ENCODE data around the gene ADGRF4. TPM values are rescaled to one million over a fixed set of nuclear protein-coding genes. Genes with fewer than 3 reads are reported as not detected.

ADGRF4 gene
- total RNA-seq, 1 donor from 2014 or later: 1.2 TPM

GRCh38 chr6:47700596-47700995 lies 2.2 kb downstream of the ADGRF4 start:
- no peaks in the 10 kb centered on the region for H3K27me3 ChIP-seq (ENCODE audit: insufficient read depth, low read length)
- Mint-ChIP-seq H3K27me3 (ENCODE audit: low read depth, unreplicated experiment) (no peaks in the 10 kb centered on the region), H3K27ac (ENCODE audit: unreplicated experiment) (peak overlapping the region; percentile 89), H3K9me3 (ENCODE audit: unreplicated experiment) (no peaks in the 10 kb centered on the region), H3K4me1 (ENCODE audit: low read depth, unreplicated experiment) (peaks cover 31% of the 10 kb centered on the region), H3K4me3 (ENCODE audit: unreplicated experiment) (no peak overlapping the region), H3K36me3 (ENCODE audit: low read depth, unreplicated experiment) (no peaks in the 10 kb centered on the region)
- FAIRE-seq (no peak), DNase-seq (ENCODE audit: low read depth) (no peak)
- H2AFZ ChIP-seq (ENCODE audit: low read depth, low read length): no peak overlapping the region
- TF ChIP-seq EZH2 (IDR thresholded peaks at IDR 0.05; ENCODE audit: insufficient read depth, low read length) (no peak), CTCF (IDR thresholded peaks at IDR 0.05; ENCODE audit: insufficient read depth, low read depth, low read length) (no peak)
- H3K9me3 ChIP-seq (ENCODE audit: insufficient read depth, low read depth, low read length): no peaks in the 10 kb centered on the region
- no peak overlapping the region for H3K27ac ChIP-seq (ENCODE audit: low read depth, low read length)
- no peak overlapping the region for H3K9ac ChIP-seq (ENCODE audit: low read length)
- no peaks in the 10 kb centered on the region for H4K20me1 ChIP-seq (ENCODE audit: insufficient read depth, low read length)
- no peaks in the 10 kb centered on the region for H3K36me3 ChIP-seq (ENCODE audit: insufficient read depth, low read length)
- H3K4me1 ChIP-seq (ENCODE audit: insufficient read depth, low read length): peaks cover 14% of the 10 kb centered on the region
- H3K79me2 ChIP-seq (ENCODE audit: insufficient read depth, low read length): no peaks in the 10 kb centered on the region
- no peak overlapping the region for H3K4me3 ChIP-seq (ENCODE audit: insufficient read depth, low read depth, low read length)
- no peak overlapping the region for H3K4me2 ChIP-seq (ENCODE audit: low read length)

DNA sequence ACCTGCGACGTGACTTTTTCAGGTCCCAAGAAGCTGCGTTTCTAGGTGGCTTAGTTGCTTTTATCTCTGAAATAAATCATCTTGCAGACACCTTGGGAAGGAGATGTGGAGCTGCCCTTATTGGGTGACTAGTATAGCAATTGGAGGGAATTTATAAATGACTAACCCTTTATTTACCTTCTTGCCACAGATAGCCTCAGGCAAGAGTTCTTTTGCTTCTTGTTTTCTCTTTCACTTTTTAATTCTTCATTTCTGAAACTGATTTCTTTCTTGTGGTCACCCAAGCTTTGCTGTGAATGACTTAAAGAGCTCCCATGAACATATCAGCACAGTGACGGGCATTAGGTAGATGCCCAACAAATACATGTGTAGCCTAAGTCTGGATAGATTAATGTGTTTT lies 3.0 kb downstream of the ADGRF4 start:
- H3K4me3 ChIP-seq (ENCODE audit: insufficient read depth, low read depth, low read length): no peak overlapping the region
- no peak for DNase-seq (ENCODE audit: low read depth)
- no peaks in the 10 kb centered on the region for H3K27me3 ChIP-seq (ENCODE audit: insufficient read depth, low read length)
- H3K9me3 Mint-ChIP-seq (ENCODE audit: unreplicated experiment): no peaks in the 10 kb centered on the region
- no peak overlapping the region for H3K27ac Mint-ChIP-seq (ENCODE audit: unreplicated experiment)
- H4K20me1 ChIP-seq (ENCODE audit: insufficient read depth, low read length): no peaks in the 10 kb centered on the region
- H3K4me1 ChIP-seq (ENCODE audit: insufficient read depth, low read length): peaks cover 14% of the 10 kb centered on the region
- no peaks in the 10 kb centered on the region for H3K36me3 ChIP-seq (ENCODE audit: insufficient read depth, low read length)
- H3K9ac ChIP-seq (ENCODE audit: low read length): no peak overlapping the region
- H3K27ac ChIP-seq (ENCODE audit: low read depth, low read length): no peak overlapping the region
- no peaks in the 10 kb centered on the region for H3K27me3 Mint-ChIP-seq (ENCODE audit: low read depth, unreplicated experiment)
- no peaks in the 10 kb centered on the region for H3K36me3 Mint-ChIP-seq (ENCODE audit: low read depth, unreplicated experiment)
- no peak overlapping the region for H3K4me2 ChIP-seq (ENCODE audit: low read length)
- no peak overlapping the region for H2AFZ ChIP-seq (ENCODE audit: low read depth, low read length)
- TF ChIP-seq EZH2 (IDR thresholded peaks at IDR 0.05; ENCODE audit: insufficient read depth, low read length) (no peak), CTCF (IDR thresholded peaks at IDR 0.05; ENCODE audit: insufficient read depth, low read depth, low read length) (no peak)
- no peaks in the 10 kb centered on the region for H3K9me3 ChIP-seq (ENCODE audit: insufficient read depth, low read depth, low read length)
- no peak overlapping the region for H3K4me3 Mint-ChIP-seq (ENCODE audit: unreplicated experiment)
- H3K4me1 Mint-ChIP-seq (ENCODE audit: low read depth, unreplicated experiment): peaks cover 31% of the 10 kb centered on the region
- no peak for FAIRE-seq
- no peaks in the 10 kb centered on the region for H3K79me2 ChIP-seq (ENCODE audit: insufficient read depth, low read length)

GRCh38 chr6:47709160-47709559 lies 10.8 kb downstream of the ADGRF4 start:
- Histone ChIP-seq H3K4me1 (ENCODE audit: insufficient read depth, low read length) (no peaks in the 10 kb centered on the region), H3K9ac (ENCODE audit: low read length) (no peak overlapping the region), H4K20me1 (ENCODE audit: insufficient read depth, low read length) (no peaks in the 10 kb centered on the region), H3K9me3 (ENCODE audit: insufficient read depth, low read depth, low read length) (no peaks in the 10 kb centered on the region), H3K79me2 (ENCODE audit: insufficient read depth, low read length) (no peaks in the 10 kb centered on the region), H3K27me3 (ENCODE audit: insufficient read depth, low read length) (peaks cover 8% of the 10 kb centered on the region), H3K36me3 (ENCODE audit: insufficient read depth, low read length) (no peaks in the 10 kb centered on the region), H2AFZ (ENCODE audit: low read depth, low read length) (no peak overlapping the region), H3K4me2 (ENCODE audit: low read length) (no peak overlapping the region), H3K27ac (ENCODE audit: low read depth, low read length) (no peak overlapping the region), H3K4me3 (ENCODE audit: insufficient read depth, low read depth, low read length) (no peak overlapping the region)
- H3K4me3 Mint-ChIP-seq (ENCODE audit: unreplicated experiment): no peak overlapping the region
- H3K27me3 Mint-ChIP-seq (ENCODE audit: low read depth, unreplicated experiment): peaks cover 6% of the 10 kb centered on the region
- H3K4me1 Mint-ChIP-seq (ENCODE audit: low read depth, unreplicated experiment): no peaks in the 10 kb centered on the region
- no peaks in the 10 kb centered on the region for H3K9me3 Mint-ChIP-seq (ENCODE audit: unreplicated experiment)
- TF ChIP-seq EZH2 (IDR thresholded peaks at IDR 0.05; ENCODE audit: insufficient read depth, low read length) (no peak), CTCF (IDR thresholded peaks at IDR 0.05; ENCODE audit: insufficient read depth, low read depth, low read length) (no peak)
- no peak overlapping the region for H3K27ac Mint-ChIP-seq (ENCODE audit: unreplicated experiment)
- no peak for DNase-seq (ENCODE audit: low read depth)
- FAIRE-seq: no peak
- no peaks in the 10 kb centered on the region for H3K36me3 Mint-ChIP-seq (ENCODE audit: low read depth, unreplicated experiment)
